ENCODE measurements around the gene NOD2.

The NOD2 gene

GRCh38 chr16:50742576-50743200 lies 49.3 kb downstream of the NOD2 start:
- peak; percentile 33 for DNase-seq (ENCODE audit: low spot score)

- DNase-seq (ENCODE audit: low spot score), result no peak
These were observed 50.3 kb downstream of the NOD2 start for GRCh38 chr16:50743581-50744225.

GRCh38 chr16:50744881-50745280 lies 51.5 kb downstream of the NOD2 start:
- DNase-seq (ENCODE audit: low spot score), result no peak

GRCh38 chr16:50745940-50746339 lies 52.5 kb downstream of the NOD2 start:
- DNase-seq (ENCODE audit: low spot score), result no peak

- DNase-seq (ENCODE audit: low spot score), result no peak
These were observed 54.0 kb downstream of the NOD2 start for GRCh38 chr16:50747207-50747956.

- no peak for DNase-seq (ENCODE audit: low spot score)
These were observed 58.1 kb downstream of the NOD2 start for GRCh38 chr16:50751528-50751927.

- no peak for DNase-seq (ENCODE audit: low spot score)
These were observed 59.2 kb downstream of the NOD2 start for GRCh38 chr16:50752471-50753235.

- no peak for DNase-seq (ENCODE audit: low spot score)
These were observed 63.1 kb downstream of the NOD2 start for GRCh38 chr16:50756473-50756872.

GRCh38 chr16:50761267-50761666 lies 67.9 kb downstream of the NOD2 start:
- no peak for DNase-seq (ENCODE audit: low spot score)

GRCh38 chr16:50762241-50762640 lies 68.8 kb downstream of the NOD2 start:
- DNase-seq (ENCODE audit: low spot score), result no peak

GRCh38 chr16:50763211-50763610 lies 69.8 kb downstream of the NOD2 start:
- DNase-seq (ENCODE audit: low spot score), result no peak

- DNase-seq (ENCODE audit: low spot score), result no peak
These were observed 71.9 kb downstream of the NOD2 start for GRCh38 chr16:50765260-50765659.

- no peak for DNase-seq (ENCODE audit: low spot score)
These were observed 72.5 kb downstream of the NOD2 start for GRCh38 chr16:50765861-50766260.

- DNase-seq (ENCODE audit: low spot score), result no peak
These were observed 73.8 kb downstream of the NOD2 start for GRCh38 chr16:50767197-50767596.

GRCh38 chr16:50771366-50771765 lies 78.0 kb downstream of the NOD2 start:
- DNase-seq (ENCODE audit: low spot score), result no peak

GRCh38 chr16:50774405-50774804 lies 81.0 kb downstream of the NOD2 start:
- DNase-seq (ENCODE audit: low spot score), result no peak

- no peak for DNase-seq (ENCODE audit: low spot score)
These were observed 81.6 kb downstream of the NOD2 start for GRCh38 chr16:50774960-50775359.

- no peak for DNase-seq (ENCODE audit: low spot score)
These were observed 82.6 kb downstream of the NOD2 start for GRCh38 chr16:50776037-50776436.

- no peak for DNase-seq (ENCODE audit: low spot score)
These were observed 85.1 kb downstream of the NOD2 start for GRCh38 chr16:50778284-50779163.

GRCh38 chr16:50781043-50781442 lies 87.6 kb downstream of the NOD2 start:
- DNase-seq (ENCODE audit: low spot score), result peak; percentile 48

GRCh38 chr16:50781518-50781917 lies 88.1 kb downstream of the NOD2 start:
- DNase-seq (ENCODE audit: low spot score), result no peak
